Measurements from ENCODE around the gene KIF19.

Gene KIF19

GRCh38 chr17:74344658-74345057 lies 18.6 kb downstream of the KIF19 start:
- in situ Hi-C loops (cut with HindIII; ENCODE audit: low pct_ligation_motif_present, low sequenced_read_pairs) = no loop called here

DNA sequence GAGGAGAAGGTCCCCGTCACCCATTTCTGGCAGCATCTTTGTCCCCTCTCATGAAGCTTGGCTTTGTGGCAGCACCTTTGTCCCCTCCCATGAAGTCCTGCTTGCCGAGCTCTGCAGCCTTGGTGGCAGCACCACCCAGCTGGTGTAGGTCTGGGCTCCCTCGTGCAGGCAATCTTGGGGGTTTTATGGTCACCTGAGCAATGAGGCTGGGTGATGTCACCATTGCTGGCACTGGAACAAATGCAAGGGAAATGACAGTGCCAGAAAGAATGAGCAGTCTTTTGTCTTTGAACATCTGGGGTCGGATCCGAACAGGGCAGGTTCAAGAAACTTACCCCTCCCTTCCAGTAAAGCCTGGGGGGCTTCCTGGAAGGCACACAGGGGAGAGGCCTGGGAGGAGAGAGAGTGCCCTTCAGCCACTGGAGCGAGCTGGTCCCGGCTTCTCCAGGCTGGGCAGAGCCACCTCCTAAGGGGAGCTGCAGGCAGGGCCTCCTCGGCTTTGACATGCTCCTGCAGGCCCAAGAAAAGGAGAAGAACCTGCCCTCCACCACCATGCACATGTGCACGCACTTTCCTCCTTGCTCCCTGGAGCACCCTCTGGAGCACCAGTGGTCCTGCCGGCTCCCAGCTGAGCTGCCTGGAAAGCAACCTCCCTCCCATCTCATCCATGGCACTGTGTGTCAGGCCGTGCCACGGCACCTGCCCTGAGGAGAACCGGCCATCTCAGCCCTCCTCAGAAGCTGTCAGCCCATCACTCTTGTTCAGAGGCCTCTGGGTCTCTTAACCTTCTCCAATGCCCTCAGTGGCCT lies 19.6 kb downstream of the KIF19 start:
- in situ Hi-C loops (cut with HindIII; ENCODE audit: low pct_ligation_motif_present, low sequenced_read_pairs) = no loop called here
- no peaks in the 10 kb centered on the region for H3K36me3 ChIP-seq (replicated peaks)
- no peak overlapping the region for H3K27ac ChIP-seq
- H3K4me3 ChIP-seq (ENCODE audit: low read depth, low read length) = no peak overlapping the region
- TF ChIP-seq, protein P1, sequence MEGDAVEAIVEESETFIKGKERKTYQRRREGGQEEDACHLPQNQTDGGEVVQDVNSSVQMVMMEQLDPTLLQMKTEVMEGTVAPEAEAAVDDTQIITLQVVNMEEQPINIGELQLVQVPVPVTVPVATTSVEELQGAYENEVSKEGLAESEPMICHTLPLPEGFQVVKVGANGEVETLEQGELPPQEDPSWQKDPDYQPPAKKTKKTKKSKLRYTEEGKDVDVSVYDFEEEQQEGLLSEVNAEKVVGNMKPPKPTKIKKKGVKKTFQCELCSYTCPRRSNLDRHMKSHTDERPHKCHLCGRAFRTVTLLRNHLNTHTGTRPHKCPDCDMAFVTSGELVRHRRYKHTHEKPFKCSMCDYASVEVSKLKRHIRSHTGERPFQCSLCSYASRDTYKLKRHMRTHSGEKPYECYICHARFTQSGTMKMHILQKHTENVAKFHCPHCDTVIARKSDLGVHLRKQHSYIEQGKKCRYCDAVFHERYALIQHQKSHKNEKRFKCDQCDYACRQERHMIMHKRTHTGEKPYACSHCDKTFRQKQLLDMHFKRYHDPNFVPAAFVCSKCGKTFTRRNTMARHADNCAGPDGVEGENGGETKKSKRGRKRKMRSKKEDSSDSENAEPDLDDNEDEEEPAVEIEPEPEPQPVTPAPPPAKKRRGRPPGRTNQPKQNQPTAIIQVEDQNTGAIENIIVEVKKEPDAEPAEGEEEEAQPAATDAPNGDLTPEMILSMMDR (IDR thresholded peaks at IDR 0.05; ENCODE audit: low read depth, low read length, missing control alignments) = no peak
- no peaks in the 10 kb centered on the region for H3K27me3 ChIP-seq (replicated peaks)
- DNase-seq = no peak

More at GRCh38 chr17:74344658-74345057, 18.6 kb downstream of the KIF19 start:
- no peak overlapping the region for H3K4me3 ChIP-seq (ENCODE audit: low read depth, low read length)
- no peaks in the 10 kb centered on the region for H3K36me3 ChIP-seq (replicated peaks)
- no peak for DNase-seq
- H3K27ac ChIP-seq = no peak overlapping the region
- TF ChIP-seq, protein P1 (IDR thresholded peaks at IDR 0.05; ENCODE audit: low read depth, low read length, missing control alignments) = no peak
- H3K27me3 ChIP-seq (replicated peaks) = no peaks in the 10 kb centered on the region

DNA sequence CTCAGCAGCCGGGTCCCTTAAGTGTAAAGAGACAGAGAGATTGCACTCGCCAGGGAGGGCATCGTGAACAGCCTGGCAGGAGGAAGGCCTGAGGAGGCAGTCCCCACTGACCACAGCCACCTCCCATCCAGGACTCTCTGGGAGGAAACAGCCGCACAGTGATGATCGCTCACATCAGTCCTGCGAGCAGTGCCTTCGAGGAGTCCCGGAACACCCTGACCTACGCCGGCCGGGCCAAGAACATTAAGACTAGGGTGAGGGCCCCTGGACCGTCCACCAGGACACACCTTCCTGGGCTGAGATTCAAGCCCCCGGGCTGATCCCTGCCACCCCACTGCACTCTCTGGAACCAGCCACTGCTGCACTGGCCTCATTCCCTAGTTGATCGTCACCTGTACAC lies 21.6 kb downstream of the KIF19 start:
- Histone ChIP-seq H3K27me3 (replicated peaks) (peaks cover 10% of the 10 kb centered on the region), H3K4me3 (ENCODE audit: low read depth, low read length) (no peak overlapping the region), H3K27ac (no peak overlapping the region), H3K36me3 (replicated peaks) (no peaks in the 10 kb centered on the region)
- TF ChIP-seq, protein P1 (IDR thresholded peaks at IDR 0.05; ENCODE audit: low read depth, low read length, missing control alignments) = no peak
- DNase-seq = no peak
- in situ Hi-C loops (cut with HindIII; ENCODE audit: low pct_ligation_motif_present, low sequenced_read_pairs) = no loop called here

DNA sequence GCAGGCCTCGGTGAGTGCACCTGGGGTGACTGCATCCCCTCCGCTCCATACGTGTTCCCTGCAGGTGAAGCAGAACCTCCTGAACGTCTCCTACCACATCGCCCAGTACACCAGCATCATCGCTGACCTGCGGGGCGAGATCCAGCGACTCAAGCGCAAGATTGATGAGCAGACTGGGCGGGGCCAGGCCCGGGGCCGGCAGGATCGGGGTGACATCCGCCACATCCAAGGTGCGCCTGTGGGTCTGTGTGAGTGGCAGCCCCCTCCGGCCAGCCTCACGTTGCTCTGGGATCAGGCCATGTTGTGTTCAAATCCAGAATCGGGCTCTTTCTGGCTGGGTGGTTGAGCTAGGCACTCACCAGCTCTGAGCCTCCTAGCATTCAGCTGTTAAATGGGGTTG lies 23.1 kb downstream of the KIF19 start:
- Histone ChIP-seq H3K36me3 (replicated peaks) (no peaks in the 10 kb centered on the region), H3K27me3 (replicated peaks) (peaks cover 15% of the 10 kb centered on the region), H3K27ac (no peak overlapping the region), H3K4me3 (ENCODE audit: low read depth, low read length) (no peak overlapping the region)
- TF ChIP-seq, protein P1 (IDR thresholded peaks at IDR 0.05; ENCODE audit: low read depth, low read length, missing control alignments) = no peak
- in situ Hi-C loops (cut with HindIII; ENCODE audit: low pct_ligation_motif_present, low sequenced_read_pairs) = no loop called here
- DNase-seq = no peak

DNA sequence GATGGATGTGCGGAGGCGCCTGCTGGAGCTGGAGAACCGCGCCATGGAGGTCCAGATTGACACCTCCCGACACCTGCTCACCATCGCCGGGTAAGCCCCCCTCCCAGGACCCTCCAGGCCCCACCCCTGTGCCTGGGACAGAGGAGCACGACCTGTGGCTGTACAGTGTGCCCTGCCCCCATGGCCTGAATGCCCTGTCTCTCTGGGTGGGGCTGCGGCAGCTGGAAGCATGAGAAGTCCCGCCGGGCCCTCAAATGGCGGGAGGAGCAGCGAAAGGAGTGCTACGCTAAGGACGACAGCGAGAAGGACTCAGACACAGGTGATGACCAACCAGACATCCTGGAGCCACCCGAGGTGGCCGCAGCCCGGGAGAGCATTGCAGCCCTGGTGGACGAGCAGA lies 24.5 kb downstream of the KIF19 start:
- in situ Hi-C loops (cut with HindIII; ENCODE audit: low pct_ligation_motif_present, low sequenced_read_pairs) = no loop called here
- H3K27me3 ChIP-seq (replicated peaks) = peaks cover 18% of the 10 kb centered on the region

More for the DNA sequence above, 24.5 kb downstream of the KIF19 start:
- Histone ChIP-seq H3K4me3 (ENCODE audit: low read depth, low read length) (no peak overlapping the region), H3K36me3 (replicated peaks) (no peaks in the 10 kb centered on the region), H3K27ac (no peak overlapping the region)
- TF ChIP-seq, protein P1 (IDR thresholded peaks at IDR 0.05; ENCODE audit: low read depth, low read length, missing control alignments) = no peak
- DNase-seq = no peak
